Adrenal gland (tissue), 12 donors: ENCODE measurements around the gene UPK1B. TPM values are rescaled to one million over a fixed set of nuclear protein-coding genes. Genes with fewer than 3 reads are reported as not detected.

Source experiments
- DNase-seq, 7 donors: peaks; one replicate each; pipeline ENCODE4 v3.0.0-alpha.2; 2019 to 2020
- H3K27ac ChIP-seq, 5 donors: fragments of 200-600 bp; sonication (generic) in 4 of 5; 1 replicate in 3 of 5; 2 replicates in 2 of 5; pipeline versions ENCODE4 v1.5.1 to v1.8.0; 2016 to 2020; ENCODE audit warnings: mild to moderate bottlenecking in 1 of 5
- H3K27me3 ChIP-seq: fragments of 200-600 bp; 2 replicates; pipeline ENCODE4 v1.8.0; 2021
- H3K36me3 ChIP-seq, 2 donors: fragments of 200-600 bp; replicated peaks in 1 of 2; 1 replicate in 1 of 2; 2 replicates in 1 of 2; pipeline versions ENCODE4 v1.5.1 to v1.8.0; 2018 to 2022
- H3K4me1 ChIP-seq, 2 donors: fragments of 200-600 bp; replicated peaks in 1 of 2; 1 replicate in 1 of 2; 2 replicates in 1 of 2; pipeline versions ENCODE4 v1.5.1 to v1.8.0; 2018 to 2021
- H3K4me3 ChIP-seq, 4 donors: fragments of 200-600 bp; sonication (generic) in 3 of 4; one replicate each; pipeline ENCODE4 v1.5.1; 2016 to 2018
- H3K9me3 ChIP-seq, 3 donors: fragments of 200-600 bp; sonication (generic) in 1 of 3; replicated peaks in 1 of 3; 1 replicate in 2 of 3; 2 replicates in 1 of 3; pipeline versions ENCODE4 v1.5.1 to v1.8.0; 2016 to 2021
- CTCF ChIP-seq, 6 experiments: fragments of 450-650 bp in 4 of 6; fragments of 200-600 bp in 2 of 6; sonication (generic) in 1 of 6; IDR thresholded peaks; 1 replicate in 5 of 6; 2 replicates in 1 of 6; pipeline versions ENCODE4 v1.5.1 to v1.8.0; 2016 to 2021; ENCODE audit warnings: antibody characterized with exemption in 6 of 6, mild to moderate bottlenecking in 2 of 6, moderate library complexity in 1 of 6
- POLR2A ChIP-seq, 2 donors: fragments of 450-650 bp; IDR thresholded peaks; one replicate each; pipeline ENCODE4 v1.6.1; 2017; ENCODE audit warnings: antibody characterized with exemption in 2 of 2, mild to moderate bottlenecking in 2 of 2, moderate library complexity in 1 of 2
- WGBS, 4 donors: extraction: QIAGEN DNeasy Blood & Tissue Kit in 2 of 4; methylation state at CpG; one replicate each; pipeline versions ENCODE4 v1.1.5 to v1.1.7; 2013 to 2017; 5-methylcytosine and 5-hydroxymethylcytosine counted together
- intact Hi-C, 2 donors: fragments of 100-400 bp; cut with DNase I; formaldehyde crosslinking; loops; one replicate each; pipeline versions ENCODE4 v1.14.1 to v1.15.0; 2022 to 2023
- polyA plus RNA-seq, 3 donors: library from polyadenylated mRNA; stranded (reverse); fragments of 200-250 nt in 2 of 3; fragments of 350-450 nt in 1 of 3; fragmentation: Illumina TruSeq in 1 of 3; extraction: RNeasy Lipid Tissue Mini Kit (QIAGEN cat#74804) in 1 of 3; gene quantifications; one replicate each; pipeline ENCODE4 v1.2.3, GENCODE V29; 2013 to 2014
- total RNA-seq, 9 donors: library from RNA; depleted of rRNA in 4 of 9; stranded (reverse); fragments of >200 nt in 4 of 9; fragments of 120-200 nt in 1 of 9; fragmentation: NEBNext Ultra II Directional in 1 of 9; extraction: Animal tissue kit (Norgen Biotek cat#: 25700) in 1 of 9; gene quantifications; one replicate each; pipeline versions ENCODE4 v1.1.0 to v1.2.4, GENCODE V29; 2013 to 2023
- donor health status: healthy with polysubstance abuse.
- donor health status: Bipolar disorder and iron deficiency.
- donor health status: DM: yes; HTN: yes; CAD: no.
- donor health status: DM: no; HTN: no; CAD: no.
- donor health status: DM: no; HTN: no; CAD: no.
- donor health status: DM: yes; HTN: yes; CAD: no.

The UPK1B gene
- total and polyA plus RNA-seq, 12 donors: 0.24 TPM; not detected in 11

- DNase-seq: no peak
- no peaks in the 10 kb centered on the region for H3K27me3 ChIP-seq
- H3K4me1 ChIP-seq: no peaks in the 10 kb centered on the region
- no peak for TF ChIP-seq CTCF (IDR thresholded peaks at IDR 0.05)
- no peak for TF ChIP-seq POLR2A (IDR thresholded peaks at IDR 0.05)
- no peak overlapping the region for H3K4me3 ChIP-seq
- no peaks in the 10 kb centered on the region for H3K36me3 ChIP-seq
- intact Hi-C loops: no loop called here
- H3K27ac ChIP-seq: no peak overlapping the region
- 62 to 85% (median 76%) methylated on average over 3 of the region's 3 CpGs for WGBS, 4 donors
- no peaks in the 10 kb centered on the region for H3K9me3 ChIP-seq
These were observed 2.6 kb upstream of the UPK1B start for GRCh38 chr3:119170821-119171220.

- DNase-seq: no peak
- Histone ChIP-seq H3K27ac (no peak overlapping the region), H3K9me3 (no peaks in the 10 kb centered on the region), H3K4me3 (no peak overlapping the region), H3K4me1 (no peaks in the 10 kb centered on the region), H3K36me3 (no peaks in the 10 kb centered on the region), H3K27me3 (no peaks in the 10 kb centered on the region)
- intact Hi-C loops: no loop called here
- TF ChIP-seq POLR2A (IDR thresholded peaks at IDR 0.05) (no peak), CTCF (IDR thresholded peaks at IDR 0.05) (no peak)
- WGBS, 4 donors: 76 to 85% (median 77%) methylated on average over 10 of the region's 10 CpGs
These were observed 2.7 kb downstream of the UPK1B start for GRCh38 chr3:119175872-119176756.

GRCh38 chr3:119176778-119177177, 3.4 kb downstream of the UPK1B start:
- no peak for DNase-seq
- H3K27ac ChIP-seq: no peak overlapping the region
- no peaks in the 10 kb centered on the region for H3K27me3 ChIP-seq
- TF ChIP-seq CTCF (IDR thresholded peaks at IDR 0.05): no peak
- TF ChIP-seq POLR2A (IDR thresholded peaks at IDR 0.05): no peak
- no peaks in the 10 kb centered on the region for H3K4me1 ChIP-seq
- no peak overlapping the region for H3K4me3 ChIP-seq
- intact Hi-C loops: no loop called here
- H3K36me3 ChIP-seq: no peaks in the 10 kb centered on the region
- WGBS, 4 donors: 71 to 79% (median 71%) methylated on average over 4 of the region's 4 CpGs
- H3K9me3 ChIP-seq: no peaks in the 10 kb centered on the region

GRCh38 chr3:119177321-119177720, 3.9 kb downstream of the UPK1B start:
- Histone ChIP-seq H3K9me3 (no peaks in the 10 kb centered on the region), H3K4me1 (no peaks in the 10 kb centered on the region), H3K4me3 (no peak overlapping the region), H3K36me3 (no peaks in the 10 kb centered on the region), H3K27me3 (no peaks in the 10 kb centered on the region), H3K27ac (no peak overlapping the region)
- intact Hi-C loops: no loop called here
- DNase-seq: no peak
- no peak for TF ChIP-seq POLR2A (IDR thresholded peaks at IDR 0.05)
- no peak for TF ChIP-seq CTCF (IDR thresholded peaks at IDR 0.05)
- WGBS, 4 donors: 67 to 81% (median 77%) methylated on average over 4 of the region's 4 CpGs
